Measurements from ENCODE around the gene CDKN1C. TPM values are rescaled to one million over a fixed set of nuclear protein-coding genes. Genes with fewer than 3 reads are reported as not detected.

The CDKN1C gene
- total RNA-seq, 1 donor from 2014 or later = 18.1 TPM

DNA sequence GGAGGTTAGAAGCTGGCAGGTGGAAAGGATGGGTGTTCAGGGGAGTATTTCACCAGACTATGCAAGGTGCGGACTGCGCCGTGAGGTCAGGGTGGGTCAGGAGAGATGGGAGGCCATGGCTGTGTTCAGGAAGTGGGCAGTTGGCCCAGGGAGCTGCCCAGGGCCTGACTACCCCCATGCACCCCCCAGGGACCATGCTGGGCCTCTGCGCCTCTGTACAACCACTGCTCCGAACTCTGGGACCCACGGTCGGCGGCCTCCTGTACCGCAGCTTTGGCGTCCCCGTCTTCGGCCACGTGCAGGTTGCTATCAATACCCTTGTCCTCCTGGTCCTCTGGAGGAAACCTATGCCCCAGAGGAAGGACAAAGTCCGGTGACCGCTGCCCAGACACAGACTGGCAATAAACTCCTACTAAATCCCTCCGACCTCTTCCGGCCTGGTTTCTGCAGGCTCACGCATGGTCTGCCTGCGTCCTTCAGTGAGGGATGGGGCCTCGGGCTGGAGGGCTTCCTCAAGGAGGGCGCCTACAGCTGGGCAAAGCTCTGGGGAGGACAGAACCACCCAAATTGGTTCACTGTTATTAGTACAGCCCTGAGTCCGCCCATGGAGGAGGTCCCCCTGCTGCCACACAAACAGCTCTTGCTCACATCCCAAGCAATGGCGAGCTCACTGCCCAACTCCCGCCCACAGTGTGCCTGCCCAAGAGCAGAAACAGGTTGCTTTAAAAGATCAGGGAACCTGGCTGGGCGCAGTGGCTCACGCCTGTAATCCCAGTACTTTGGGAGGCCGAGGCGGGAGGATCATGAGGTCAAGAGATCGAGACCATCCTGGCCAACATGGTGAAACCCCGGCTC lies 39.5 kb upstream of the CDKN1C start:
- H3K4me3 ChIP-seq = no peak overlapping the region
- H3K27ac ChIP-seq = no peak overlapping the region
- DNase-seq (ENCODE audit: low spot score in 2 of 2) = no peak
- no peaks in the 10 kb centered on the region for H3K9me3 ChIP-seq
- H3K36me3 ChIP-seq = no peaks in the 10 kb centered on the region
- intact Hi-C loops (cut with DNase I) = no loop called here
- TF ChIP-seq, protein P1, sequence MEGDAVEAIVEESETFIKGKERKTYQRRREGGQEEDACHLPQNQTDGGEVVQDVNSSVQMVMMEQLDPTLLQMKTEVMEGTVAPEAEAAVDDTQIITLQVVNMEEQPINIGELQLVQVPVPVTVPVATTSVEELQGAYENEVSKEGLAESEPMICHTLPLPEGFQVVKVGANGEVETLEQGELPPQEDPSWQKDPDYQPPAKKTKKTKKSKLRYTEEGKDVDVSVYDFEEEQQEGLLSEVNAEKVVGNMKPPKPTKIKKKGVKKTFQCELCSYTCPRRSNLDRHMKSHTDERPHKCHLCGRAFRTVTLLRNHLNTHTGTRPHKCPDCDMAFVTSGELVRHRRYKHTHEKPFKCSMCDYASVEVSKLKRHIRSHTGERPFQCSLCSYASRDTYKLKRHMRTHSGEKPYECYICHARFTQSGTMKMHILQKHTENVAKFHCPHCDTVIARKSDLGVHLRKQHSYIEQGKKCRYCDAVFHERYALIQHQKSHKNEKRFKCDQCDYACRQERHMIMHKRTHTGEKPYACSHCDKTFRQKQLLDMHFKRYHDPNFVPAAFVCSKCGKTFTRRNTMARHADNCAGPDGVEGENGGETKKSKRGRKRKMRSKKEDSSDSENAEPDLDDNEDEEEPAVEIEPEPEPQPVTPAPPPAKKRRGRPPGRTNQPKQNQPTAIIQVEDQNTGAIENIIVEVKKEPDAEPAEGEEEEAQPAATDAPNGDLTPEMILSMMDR (IDR thresholded peaks at IDR 0.05) = no peak
- no peaks in the 10 kb centered on the region for H3K27me3 ChIP-seq
- peaks cover 4 to 16% of the 10 kb centered on the region in 2 donors for H3K4me1 ChIP-seq

DNA sequence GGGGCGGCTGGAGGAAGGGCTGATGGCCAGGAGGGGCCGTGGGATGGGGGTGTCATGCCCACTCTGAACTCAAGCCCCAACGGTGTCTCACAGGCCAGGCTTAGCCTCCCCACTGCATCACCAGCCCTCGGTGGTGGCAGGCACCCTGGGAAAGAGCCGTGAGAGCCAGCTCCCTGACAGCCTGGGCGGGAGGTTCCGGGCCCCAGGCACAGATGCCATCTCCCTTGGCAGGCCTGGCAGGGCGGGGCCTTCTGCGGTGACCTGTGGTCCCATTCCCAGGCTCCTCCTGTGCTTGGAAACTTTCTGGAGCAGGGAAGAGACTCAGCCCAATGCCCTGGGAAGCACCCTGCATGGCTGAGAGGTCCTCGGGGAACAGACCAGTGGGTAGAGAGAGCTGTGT lies 38.8 kb upstream of the CDKN1C start:
- intact Hi-C loops (cut with DNase I) = no loop called here
- TF ChIP-seq, protein P1 (IDR thresholded peaks at IDR 0.05) = no peak
- no peak overlapping the region for H3K4me3 ChIP-seq

DNA sequence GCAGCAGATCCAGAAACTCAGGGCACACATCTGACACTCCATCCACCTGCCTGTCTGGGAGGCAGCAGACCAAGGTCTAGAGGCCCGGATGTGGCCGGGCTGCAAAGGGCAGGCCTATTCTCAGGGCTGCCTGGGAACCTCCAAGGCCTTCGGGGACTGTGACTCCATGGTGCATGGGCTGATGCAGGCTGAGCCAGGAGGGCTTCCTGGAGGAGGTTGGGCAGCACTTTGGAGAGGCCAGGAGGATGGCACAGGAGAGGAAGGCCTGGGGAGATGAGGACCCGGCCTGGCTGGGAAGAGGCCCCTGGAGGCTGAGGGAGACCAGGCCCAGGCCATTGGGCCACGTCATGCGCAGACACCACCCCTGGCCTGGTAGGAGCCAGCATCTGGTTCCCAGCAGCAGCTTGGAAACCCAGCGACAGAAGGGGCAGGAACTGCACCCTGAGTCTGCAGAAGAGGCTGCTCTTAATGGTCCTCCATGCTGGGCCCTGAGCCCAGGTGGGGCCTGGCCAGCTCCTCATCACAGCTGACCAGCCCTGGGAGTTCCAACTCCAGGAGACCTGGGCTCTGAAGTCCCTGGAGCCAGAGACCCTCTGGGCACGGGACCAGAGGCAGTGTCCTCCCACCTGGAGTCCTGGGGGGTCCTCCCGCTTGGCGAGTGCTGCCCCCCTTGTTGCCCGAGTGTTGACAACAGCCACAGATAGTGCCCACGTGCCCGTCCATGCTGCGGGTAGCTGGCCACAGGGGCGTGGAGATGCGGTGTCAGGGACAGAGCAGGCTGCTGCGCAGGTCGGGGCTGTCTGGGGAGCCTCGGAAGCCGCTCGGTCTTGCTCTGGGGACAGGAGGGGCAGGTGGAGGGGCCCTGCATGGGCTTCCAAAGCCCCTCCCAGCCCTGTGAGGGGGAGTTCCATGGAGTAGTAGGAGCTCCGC lies 38.1 kb upstream of the CDKN1C start:
- intact Hi-C loops (cut with DNase I) = no loop called here
- Histone ChIP-seq H3K4me1 (peaks cover 0 to 7% of the 10 kb centered on the region in 2 donors), H3K9me3 (no peaks in the 10 kb centered on the region), H3K36me3 (no peaks in the 10 kb centered on the region), H3K27me3 (no peaks in the 10 kb centered on the region), H3K4me3 (no peak overlapping the region), H3K27ac (no peak overlapping the region)
- DNase-seq (ENCODE audit: low spot score in 2 of 2) = no peak
- TF ChIP-seq, protein P1 (IDR thresholded peaks at IDR 0.05) = no peak

More for the DNA sequence above, 38.8 kb upstream of the CDKN1C start:
- Histone ChIP-seq H3K4me1 (peaks cover 0 to 11% of the 10 kb centered on the region in 2 donors), H3K36me3 (no peaks in the 10 kb centered on the region), H3K9me3 (no peaks in the 10 kb centered on the region), H3K27me3 (no peaks in the 10 kb centered on the region), H3K27ac (no peak overlapping the region)
- DNase-seq (ENCODE audit: low spot score in 2 of 2) = no peak

DNA sequence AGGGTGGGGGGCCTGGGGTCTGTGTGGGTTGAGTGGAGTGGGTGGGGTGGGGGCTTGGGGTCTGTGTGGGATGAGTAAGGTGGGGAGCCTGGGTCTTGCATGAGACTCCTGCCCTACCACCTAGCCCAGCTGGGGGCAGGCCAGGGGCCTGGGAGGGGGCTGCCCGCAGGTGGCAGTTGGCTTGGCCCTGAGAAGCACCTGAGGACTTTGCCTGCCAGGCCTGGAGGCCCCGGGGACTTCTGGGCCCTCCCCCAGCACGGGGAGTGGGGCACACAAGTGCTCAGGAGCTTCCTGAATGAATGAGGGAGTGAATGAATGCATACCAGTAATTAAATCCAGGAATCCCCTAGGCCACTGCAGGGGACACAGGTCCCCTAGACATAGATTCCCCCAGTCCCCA lies 37.1 kb upstream of the CDKN1C start:
- no peak for DNase-seq (ENCODE audit: low spot score in 2 of 2)
- Histone ChIP-seq H3K4me3 (no peak overlapping the region), H3K9me3 (no peaks in the 10 kb centered on the region), H3K36me3 (no peaks in the 10 kb centered on the region), H3K27ac (no peak overlapping the region), H3K27me3 (no peaks in the 10 kb centered on the region), H3K4me1 (no peaks in the 10 kb centered on the region)
- TF ChIP-seq, protein P1 (IDR thresholded peaks at IDR 0.05) = no peak
- intact Hi-C loops (cut with DNase I) = no loop called here

DNA sequence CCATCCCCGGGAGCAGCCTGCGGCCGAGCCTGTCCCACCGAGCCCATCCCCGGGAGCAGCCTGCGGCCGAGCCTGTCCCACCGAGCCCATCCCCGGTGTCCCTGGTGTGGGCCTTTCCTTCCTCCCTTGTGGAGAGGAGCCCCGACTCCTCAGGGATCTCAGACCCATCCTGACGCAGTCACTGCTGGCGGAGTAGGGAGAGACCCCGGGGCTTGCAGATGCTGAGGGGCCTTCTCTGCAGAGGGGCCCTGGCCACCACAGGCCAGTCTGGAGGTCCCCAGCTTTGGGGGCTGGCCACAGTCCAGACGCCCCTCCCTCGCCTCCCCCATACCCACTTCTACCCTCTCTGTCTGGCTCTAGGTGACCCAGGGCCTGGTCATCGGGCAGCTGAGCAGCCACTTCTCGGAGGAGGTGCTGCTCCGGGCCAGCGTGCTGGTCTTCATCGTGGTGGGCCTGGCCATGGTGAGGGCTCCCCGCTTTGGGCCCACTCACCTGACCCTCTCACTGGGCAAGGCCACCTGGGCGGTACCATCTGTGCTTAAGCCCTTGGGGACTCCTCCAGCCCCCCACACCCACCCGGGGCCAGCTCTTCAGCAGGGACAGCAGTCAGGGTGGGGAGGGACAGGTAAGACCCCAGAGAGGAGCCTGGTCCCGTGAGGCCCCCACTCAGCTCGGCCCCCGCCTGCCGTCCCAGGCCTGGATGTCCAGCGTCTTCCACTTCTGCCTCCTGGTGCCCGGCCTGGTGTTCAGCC lies 36.3 kb upstream of the CDKN1C start:
- TF ChIP-seq, protein P1 (IDR thresholded peaks at IDR 0.05) = no peak
- intact Hi-C loops (cut with DNase I) = no loop called here
- no peak overlapping the region for H3K27ac ChIP-seq

More for the DNA sequence above, 36.3 kb upstream of the CDKN1C start:
- Histone ChIP-seq H3K27me3 (no peaks in the 10 kb centered on the region), H3K36me3 (no peaks in the 10 kb centered on the region), H3K4me1 (no peaks in the 10 kb centered on the region), H3K4me3 (no peak overlapping the region), H3K9me3 (no peaks in the 10 kb centered on the region)
- no peak for DNase-seq (ENCODE audit: low spot score in 2 of 2)
